K562 (cell line): Measurements from ENCODE around the gene RBPJL. TPM values are rescaled to one million over a fixed set of nuclear protein-coding genes. Genes with fewer than 3 reads are reported as not detected.

ENCODE experiments used
- ATAC-seq: fragments of 200-7000 bp; cut with Tn5 transposase; 3 replicates; pipeline ENCODE4 v1.9.1; 2020; ENCODE audit warnings: moderate library complexity
- BruUV-seq: library from RNA; stranded (reverse); fragments of 400-500 nt; replicated peaks from 2 replicates; lab custom pipeline; 2021; lab: Mats Ljungman, UMichigan
- CTCF ChIA-PET: fragments of 300-600 bp; formaldehyde crosslinking; extraction: SDS; loops from one replicate; lab custom pipeline; 2021; ENCODE audit warnings: low intra/inter-chr PET ratio; lab: Yijun Ruan, JAX
- POLR2A ChIA-PET: fragments of 300-600, 350-650 bp; sonication (Branson Sonifier 250); formaldehyde crosslinking; extraction: SDS; loops from one replicate; lab custom pipeline; 2021; ENCODE audit warnings: antibody characterized with exemption, inconsistent platforms; lab: Yijun Ruan, JAX
- DNase-seq, 4 experiments: peaks; one replicate each; pipeline versions ENCODE4 v3.0.0 to v3.0.0-alpha.2; 2011 to 2018; ENCODE audit warnings: low spot score in 3 of 4, mixed read lengths in 3 of 4; ENCODE audit errors: extremely low read depth in 1 of 4
- FAIRE-seq: peaks from 2 replicates; lab custom pipeline; 2011; peaks lifted over from hg19 to GRCh38; lab: Jason Lieb, UNC
- H2AFZ ChIP-seq: 2 replicates; pipeline ENCODE4 v1.6.0; 2011; ENCODE audit warnings: low read depth, low read length, control low read depth, inconsistent platforms
- H3K27ac ChIP-seq: fragments of 200-600 bp; 3 replicates; pipeline ENCODE4 v1.8.0; 2011; ENCODE audit warnings: low read depth, mild to moderate bottlenecking, control low read depth, inconsistent platforms, low read length, moderate library complexity, mixed read lengths; ENCODE audit errors: extremely low read depth
- H3K27me3 ChIP-seq, 2 experiments: fragments of 300-600 bp in 1 of 2; 2 replicates in 1 of 2; 3 replicates in 1 of 2; pipeline versions ENCODE4 v1.6.0 to v1.8.0; 2011; ENCODE audit warnings: inconsistent platforms in 2 of 2, low read length in 2 of 2, mild to moderate bottlenecking in 1 of 2, mixed read lengths in 1 of 2, moderate library complexity in 1 of 2; ENCODE audit not compliant: control insufficient read depth in 2 of 2, insufficient read depth in 2 of 2
- H3K36me3 ChIP-seq: fragments of 300-600 bp; 3 replicates; pipeline ENCODE4 v1.8.0; 2011; ENCODE audit warnings: mild to moderate bottlenecking, low read length, inconsistent platforms; ENCODE audit not compliant: control insufficient read depth, insufficient read depth
- H3K4me1 ChIP-seq, 2 experiments: fragments of 200-600 bp in 1 of 2; replicated peaks in 1 of 2; 2 replicates in 1 of 2; 3 replicates in 1 of 2; pipeline versions ENCODE4 v1.5.1 to v1.8.0; 2011; ENCODE audit warnings: inconsistent platforms in 2 of 2, low read length in 2 of 2, mild to moderate bottlenecking in 1 of 2, mixed read lengths in 1 of 2, moderate library complexity in 1 of 2; ENCODE audit not compliant: control insufficient read depth in 2 of 2, insufficient read depth in 2 of 2
- H3K4me2 ChIP-seq: 2 replicates; pipeline ENCODE4 v1.6.1; 2011; ENCODE audit warnings: low read length, control low read depth, inconsistent platforms, mixed read lengths; ENCODE audit not compliant: insufficient read depth
- H3K4me3 ChIP-seq: fragments of 200-600 bp; sonication (generic), shearing (Covaris generic); 2 replicates; pipeline ENCODE4 v1.5.1; 2016; ENCODE audit warnings: control low read depth, inconsistent platforms
- H3K79me2 ChIP-seq: fragments of 200-600 bp; 3 replicates; pipeline ENCODE4 v1.8.0; 2011; ENCODE audit warnings: low read length, inconsistent platforms; ENCODE audit not compliant: control insufficient read depth, insufficient read depth
- H3K9ac ChIP-seq, 2 experiments: 2 replicates each; pipeline versions ENCODE4 v1.6.0 to v1.6.1; 2011; ENCODE audit warnings: low read depth in 2 of 2, low read length in 2 of 2, control low read depth in 1 of 2, inconsistent platforms in 1 of 2, mild to moderate bottlenecking in 1 of 2, mixed read lengths in 1 of 2; ENCODE audit not compliant: insufficient read depth in 1 of 2
- H3K9me1 ChIP-seq: one replicate; pipeline ENCODE4 v1.6.0; 2011; ENCODE audit warnings: inconsistent platforms, mild to moderate bottlenecking, low read length, moderate library complexity; ENCODE audit not compliant: control insufficient read depth, insufficient read depth
- H3K9me3 ChIP-seq: replicated peaks from 2 replicates; pipeline ENCODE4 v1.5.1; 2011; ENCODE audit warnings: low read depth, low read length, inconsistent platforms; ENCODE audit not compliant: control insufficient read depth, insufficient read depth
- H4K20me1 ChIP-seq: replicated peaks from 2 replicates; pipeline ENCODE4 v1.6.1; 2011; ENCODE audit warnings: low read length, inconsistent platforms, mixed read lengths; ENCODE audit not compliant: control insufficient read depth, insufficient read depth
- CREBBP ChIP-seq: IDR thresholded peaks from one replicate; pipeline ENCODE4 v1.6.1; 2012; ENCODE audit warnings: low read depth, mild to moderate bottlenecking, control low read depth, inconsistent platforms, low read length
- GATA2 ChIP-seq: sonication (generic); formaldehyde crosslinking; IDR thresholded peaks from 2 replicates; pipeline ENCODE4 v1.4.0; 2020; ENCODE audit warnings: mild to moderate bottlenecking, missing genetic modification reagents
- LARP7 ChIP-seq: fragments of 450-650 bp; IDR thresholded peaks from 2 replicates; pipeline ENCODE4 v1.6.1; 2016
- MECOM ChIP-seq: fragments of 250-450 bp; sonication (Bioruptor Pico); IDR thresholded peaks from 2 replicates; pipeline ENCODE4 v1.8.0; 2022; ENCODE audit warnings: inconsistent platforms
- NR2F6 ChIP-seq: fragments of 450-650 bp; formaldehyde crosslinking; IDR thresholded peaks from 2 replicates; pipeline ENCODE4 v1.4.0; 2020; ENCODE audit warnings: mild to moderate bottlenecking
- RBM34 ChIP-seq: fragments of 200-400 bp; formaldehyde crosslinking; IDR thresholded peaks from 2 replicates; pipeline ENCODE4 v1.6.1; 2018; ENCODE audit warnings: low read length, borderline replicate concordance; ENCODE audit not compliant: insufficient read depth
- SREBF1 ChIP-seq: fragments of 150-350 bp; IDR thresholded peaks from 2 replicates; pipeline ENCODE4 v1.6.1; 2014; ENCODE audit warnings: antibody characterized with exemption, low read depth, low read length, borderline replicate concordance
- U2AF2 ChIP-seq: fragments of 200-400 bp; formaldehyde crosslinking; optimal IDR thresholded peaks from 2 replicates; pipeline ENCODE3; 2017; ENCODE audit warnings: low read depth, mild to moderate bottlenecking, low read length
- ZFP91 ChIP-seq: sonication (generic); formaldehyde crosslinking; IDR thresholded peaks from 2 replicates; pipeline ENCODE4 v1.8.0; 2022; ENCODE audit warnings: mild to moderate bottlenecking, missing genetic modification reagents
- ZNF263 ChIP-seq: sonication (generic); formaldehyde crosslinking; IDR thresholded peaks from 2 replicates; pipeline ENCODE4 v1.8.0; 2022; ENCODE audit warnings: mild to moderate bottlenecking, missing genetic modification reagents, borderline replicate concordance
- ZNF668 ChIP-seq: fragments of 250-450 bp; sonication (Bioruptor Pico); IDR thresholded peaks from 2 replicates; pipeline ENCODE4 v1.8.0; 2022; ENCODE audit warnings: mild to moderate bottlenecking, inconsistent platforms
- ZSCAN32 ChIP-seq: fragments of 450-650 bp; formaldehyde crosslinking; IDR thresholded peaks from 2 replicates; pipeline ENCODE4 v1.4.0; 2020; ENCODE audit warnings: mild to moderate bottlenecking, moderate library complexity
- WGBS: fragments of 100-300 bp; shearing (Covaris generic); methylation state at CpG from one replicate; pipeline ENCODE4 v1.1.6; 2016; ENCODE audit warnings: low coverage, mixed read lengths; ENCODE audit not compliant: insufficient coverage; ENCODE audit errors: missing lambda C conversion rate; 5-methylcytosine and 5-hydroxymethylcytosine counted together
- in situ Hi-C: fragments of 300-500 bp; cut with MboI; formaldehyde crosslinking; loops from 4 replicates; pipeline ENCODE4 v1.15.0; 2018; ENCODE audit warnings: inconsistent platforms, mixed read lengths
- intact Hi-C: fragments of 100-400 bp; cut with micrococcal nuclease; formaldehyde crosslinking; loops from 2 replicates; pipeline ENCODE4 v1.14.2; 2022
- polyA plus RNA-seq, 8 experiments: library from polyadenylated mRNA; depleted of rRNA in 4 of 8; stranded (reverse) in 5 of 8; unstranded in 3 of 8; fragments of >200 nt; fragmentation: Nextera tagmentation in 2 of 8; fragmentation: Illumina TruSeq in 1 of 8; extraction: Ambion mirVana in 2 of 8; extraction: Trizol in 1 of 8; gene quantifications; 2 replicates each; pipeline versions ENCODE4 v1.2.1 to v1.2.3, GENCODE V29; 2011 to 2014; ENCODE audit warnings: inconsistent platforms in 1 of 8, missing spikeins in 1 of 8
- total RNA-seq, 7 experiments: library from RNA; depleted of rRNA in 6 of 7; stranded (reverse); fragments of >200 nt in 6 of 7; fragmentation: Illumina TruSeq in 2 of 7; extraction: Trizol in 2 of 7; gene quantifications; 2 replicates each; pipeline versions ENCODE4 v1.2.1 to v1.2.3, GENCODE V29; 2011 to 2021; ENCODE audit warnings: low replicate concordance in 1 of 7

Gene RBPJL
- total and polyA plus RNA-seq, 9 of the 15 experiments (the other 6 are each of a cell fraction or from before 2014, with no cell fraction given) = not detected

- ATAC-seq = no peak
- ChIA-PET CTCF (no interaction called here), POLR2A (no interaction called here)
- Histone ChIP-seq H3K4me1 (peaks cover 0 to 27% of the 10 kb centered on the region in 2 experiments; a peak in 2 of 5 replicates), H2AFZ (no peak overlapping the region), H3K9me3 (no peaks in the 10 kb centered on the region), H3K4me2 (no peak overlapping the region), H4K20me1 (peaks cover 5% of the 10 kb centered on the region), H3K27me3 (peaks cover 13 to 58% of the 10 kb centered on the region in 2 experiments; a peak in 4 of 5 replicates), H3K79me2 (no peaks in the 10 kb centered on the region), H3K9me1 (peaks cover 3% of the 10 kb centered on the region), H3K4me3 (no peak overlapping the region), H3K36me3 (no peaks in the 10 kb centered on the region), H3K27ac (no peak overlapping the region), H3K9ac (no peak overlapping the region)
- FAIRE-seq = no peak
- intact Hi-C loops (loop anchor here (10.0 kb wide), 1 partner anchor 232 kb away; the partner anchor contains the start of gene EPPIN), in situ Hi-C loops (no loop called here)
- DNase-seq = no peak
- 9% methylated on average over 8 of the region's 8 CpGs for WGBS
- no TSS peak for BruUV-seq
- TF ChIP-seq ZSCAN32 (CRISPR knock-in tag) (no peak), MECOM (CRISPR knock-in tag) (no peak), CREBBP (peak; percentile 66), NR2F6 (no peak)
Observed at GRCh38 chr20:45313065-45313695, 6.5 kb downstream of the RBPJL start.

GRCh38 chr20:45313943-45314342 is 7.3 kb downstream of the RBPJL start:
- POLR2A ChIA-PET = no interaction called here
- peaks cover 5% of the 10 kb centered on the region for H4K20me1 ChIP-seq
- no TSS peak for BruUV-seq
- no peak overlapping the region for H3K4me2 ChIP-seq
- no peaks in the 10 kb centered on the region for H3K9me3 ChIP-seq
- peaks cover 3% of the 10 kb centered on the region for H3K9me1 ChIP-seq
- no peak overlapping the region for H3K27ac ChIP-seq
- no peak overlapping the region for H2AFZ ChIP-seq
- CTCF ChIA-PET = no interaction called here
- ATAC-seq = no peak
- DNase-seq = no peak
- no peaks in the 10 kb centered on the region for H3K79me2 ChIP-seq
- no peak overlapping the region for H3K4me3 ChIP-seq
- H3K27me3 ChIP-seq = peaks cover 13 to 53% of the 10 kb centered on the region in 2 experiments; a peak in 4 of 5 replicates
- intact Hi-C loops (loop anchor here (10.0 kb wide), 1 partner anchor 231 kb away; the partner anchor contains the start of gene EPPIN), in situ Hi-C loops (no loop called here)
- no peak for FAIRE-seq
- TF ChIP-seq ZNF263 (CRISPR knock-in tag) (no peak), GATA2 (no peak), LARP7 (no peak), ZNF668 (CRISPR knock-in tag) (no peak), RBM34 (no peak), SREBF1 (no peak), ZFP91 (no peak), U2AF2 (no peak)
- no peak overlapping the region for H3K9ac ChIP-seq
- peaks cover 0 to 22% of the 10 kb centered on the region in 2 experiments; a peak in 2 of 5 replicates for H3K4me1 ChIP-seq
- WGBS = 0% methylated on average over 8 of the region's 11 CpGs
- H3K36me3 ChIP-seq = no peaks in the 10 kb centered on the region
